Ovary (tissue), 9 donors: Measurements from ENCODE around the gene MYO3B. TPM values are rescaled to one million over a fixed set of nuclear protein-coding genes. Genes with fewer than 3 reads are reported as not detected.

Experiments
- DNase-seq, 5 donors: peaks; one replicate each; pipeline ENCODE4 v3.0.0-alpha.2; 2019 to 2020
- H3K27ac ChIP-seq, 2 donors: fragments of 200-600 bp; one replicate each; pipeline versions ENCODE4 v1.5.1 to v1.8.0; 2019 to 2022
- H3K27me3 ChIP-seq: fragments of 200-600 bp; one replicate; pipeline ENCODE4 v1.8.0; 2022
- H3K36me3 ChIP-seq: fragments of 200-600 bp; sonication (generic); one replicate; pipeline ENCODE4 v1.5.1; 2019
- H3K4me1 ChIP-seq: one replicate; pipeline ENCODE4 v1.8.1; 2013; ENCODE audit warnings: mild to moderate bottlenecking, moderate library complexity; ENCODE audit not compliant: insufficient read depth
- H3K4me3 ChIP-seq: fragments of 200-600 bp; sonication (generic); one replicate; pipeline ENCODE4 v1.5.1; 2017
- H3K9me3 ChIP-seq, 2 donors: fragments of 200-600 bp in 1 of 2; sonication (generic) in 1 of 2; one replicate each; pipeline versions ENCODE4 v1.5.1 to v1.8.1; 2013 to 2019; ENCODE audit warnings: mild to moderate bottlenecking in 1 of 2, moderate library complexity in 1 of 2
- EP300 ChIP-seq: sonication (generic); formaldehyde crosslinking; IDR thresholded peaks from one replicate; pipeline ENCODE4 v1.6.1; 2017; ENCODE audit warnings: antibody characterized with exemption
- POLR2A ChIP-seq: fragments of 450-650 bp; IDR thresholded peaks from one replicate; pipeline ENCODE4 v1.6.1; 2017; ENCODE audit warnings: antibody characterized with exemption, mild to moderate bottlenecking, moderate library complexity
- WGBS, 3 donors: extraction: QIAGEN DNeasy Blood & Tissue Kit in 1 of 3; methylation state at CpG; one replicate each; pipeline versions ENCODE4 v1.1.5 to v1.1.7; 2013 to 2017; 5-methylcytosine and 5-hydroxymethylcytosine counted together
- intact Hi-C, 4 donors: fragments of 100-400 bp; cut with DNase I; formaldehyde crosslinking; loops; one replicate each; pipeline versions ENCODE4 v1.11.0 to v1.15.1; 2022 to 2023
- polyA plus RNA-seq, 2 donors: library from polyadenylated mRNA; stranded (reverse); fragments of 200-250 nt in 1 of 2; fragments of 350-450 nt in 1 of 2; fragmentation: Illumina TruSeq in 1 of 2; extraction: RNeasy Lipid Tissue Mini Kit (QIAGEN cat#74804) in 1 of 2; gene quantifications; one replicate each; pipeline ENCODE4 v1.2.3, GENCODE V29; 2013 to 2014
- total RNA-seq, 7 donors: library from RNA; depleted of rRNA in 2 of 7; stranded (reverse); fragments of >200 nt in 2 of 7; fragmentation: NEBNext Ultra II Directional in 3 of 7; extraction: Animal tissue kit (Norgen Biotek cat#: 25700) in 3 of 7; gene quantifications; one replicate each; pipeline versions ENCODE4 v1.1.0 to v1.2.4, GENCODE V29; 2016 to 2023
- TF ChIP-seq, protein P1 (sequence below), 3 donors: fragments of 450-650 bp in 2 of 3; fragments of 200-600 bp in 1 of 3; IDR thresholded peaks; one replicate each; pipeline versions ENCODE4 v1.5.1 to v1.8.0; 2016 to 2022; ENCODE audit warnings: antibody characterized with exemption in 3 of 3, mild to moderate bottlenecking in 1 of 3
- donor health status: DM: no; HTN: no; CAD: no; lungs with moderate emphysema.
- donor health status: DM: no; HTN: no; CAD: no.
- donor health status: Bipolar disorder and iron deficiency.
- donor health status: DM: yes; HTN: yes; CAD: no.
- donor health status: DM: no; HTN: no; CAD: no.
- donor health status: DM: yes; HTN: yes; CAD: no.

Gene MYO3B
- total and polyA plus RNA-seq, 9 donors: 0.04 to 1.3 (median 0.12) TPM; not detected in 2

DNA sequence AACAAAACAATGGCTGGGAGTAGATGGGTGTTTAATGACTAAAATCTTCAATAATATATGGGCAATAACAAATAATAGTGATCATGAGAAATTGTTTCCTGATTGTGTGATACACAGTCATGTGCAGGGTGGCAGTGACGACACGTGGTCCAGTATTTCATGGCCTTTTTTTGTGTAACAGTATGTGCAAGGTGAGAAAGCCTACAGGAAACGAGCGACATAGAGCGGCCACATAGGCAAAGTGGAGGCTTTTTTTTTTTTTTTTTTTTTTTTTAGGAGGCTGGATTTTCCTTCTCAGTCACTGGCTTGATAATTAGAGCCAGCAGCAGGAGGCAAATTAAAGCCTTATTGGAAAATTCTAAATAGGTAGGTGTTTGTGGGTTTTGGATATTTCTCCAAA lies 123.7 kb downstream of the MYO3B start:
- intact Hi-C loops: no loop called here
- Histone ChIP-seq H3K27ac (no peak overlapping the region), H3K4me1 (no peaks in the 10 kb centered on the region), H3K27me3 (no peaks in the 10 kb centered on the region), H3K9me3 (no peaks in the 10 kb centered on the region), H3K36me3 (no peaks in the 10 kb centered on the region), H3K4me3 (no peak overlapping the region)
- 75 to 85% (median 76%) methylated on average over 5 of the region's 5 CpGs for WGBS, 3 donors
- no peak for DNase-seq
- TF ChIP-seq, protein P1, sequence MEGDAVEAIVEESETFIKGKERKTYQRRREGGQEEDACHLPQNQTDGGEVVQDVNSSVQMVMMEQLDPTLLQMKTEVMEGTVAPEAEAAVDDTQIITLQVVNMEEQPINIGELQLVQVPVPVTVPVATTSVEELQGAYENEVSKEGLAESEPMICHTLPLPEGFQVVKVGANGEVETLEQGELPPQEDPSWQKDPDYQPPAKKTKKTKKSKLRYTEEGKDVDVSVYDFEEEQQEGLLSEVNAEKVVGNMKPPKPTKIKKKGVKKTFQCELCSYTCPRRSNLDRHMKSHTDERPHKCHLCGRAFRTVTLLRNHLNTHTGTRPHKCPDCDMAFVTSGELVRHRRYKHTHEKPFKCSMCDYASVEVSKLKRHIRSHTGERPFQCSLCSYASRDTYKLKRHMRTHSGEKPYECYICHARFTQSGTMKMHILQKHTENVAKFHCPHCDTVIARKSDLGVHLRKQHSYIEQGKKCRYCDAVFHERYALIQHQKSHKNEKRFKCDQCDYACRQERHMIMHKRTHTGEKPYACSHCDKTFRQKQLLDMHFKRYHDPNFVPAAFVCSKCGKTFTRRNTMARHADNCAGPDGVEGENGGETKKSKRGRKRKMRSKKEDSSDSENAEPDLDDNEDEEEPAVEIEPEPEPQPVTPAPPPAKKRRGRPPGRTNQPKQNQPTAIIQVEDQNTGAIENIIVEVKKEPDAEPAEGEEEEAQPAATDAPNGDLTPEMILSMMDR (IDR thresholded peaks at IDR 0.05): no peak
- no peak for TF ChIP-seq POLR2A
- TF ChIP-seq EP300: no peak

DNA sequence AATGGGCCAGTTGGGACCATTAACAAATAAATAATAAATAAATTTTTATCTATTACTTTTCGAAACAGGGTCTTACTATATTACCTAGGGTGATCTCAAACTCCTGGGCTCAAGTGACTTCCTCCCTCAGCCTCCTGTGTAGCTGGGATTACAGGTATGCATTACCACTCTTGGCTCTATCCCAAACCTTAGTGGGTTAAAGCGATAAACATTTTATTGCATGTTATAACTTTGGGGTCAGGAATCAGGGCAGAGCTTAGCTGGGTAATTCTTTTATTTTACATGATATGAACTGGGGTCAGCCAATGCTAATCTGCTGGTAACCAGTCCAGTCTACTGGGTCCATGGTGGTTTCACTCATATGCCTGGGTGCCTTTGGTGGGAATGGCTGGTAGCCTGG lies 127.8 kb downstream of the MYO3B start:
- H3K27ac ChIP-seq: no peak overlapping the region
- no peaks in the 10 kb centered on the region for H3K36me3 ChIP-seq
- 93 to 96% (median 93%) methylated on average over 2 of the region's 2 CpGs for WGBS, 3 donors
- intact Hi-C loops: no loop called here
- TF ChIP-seq, protein P1 (IDR thresholded peaks at IDR 0.05): no peak
- TF ChIP-seq POLR2A (no peak), EP300 (no peak)
- no peak for DNase-seq
- no peaks in the 10 kb centered on the region for H3K27me3 ChIP-seq
- H3K9me3 ChIP-seq: no peaks in the 10 kb centered on the region
- H3K4me3 ChIP-seq: no peak overlapping the region
- H3K4me1 ChIP-seq: no peaks in the 10 kb centered on the region

DNA sequence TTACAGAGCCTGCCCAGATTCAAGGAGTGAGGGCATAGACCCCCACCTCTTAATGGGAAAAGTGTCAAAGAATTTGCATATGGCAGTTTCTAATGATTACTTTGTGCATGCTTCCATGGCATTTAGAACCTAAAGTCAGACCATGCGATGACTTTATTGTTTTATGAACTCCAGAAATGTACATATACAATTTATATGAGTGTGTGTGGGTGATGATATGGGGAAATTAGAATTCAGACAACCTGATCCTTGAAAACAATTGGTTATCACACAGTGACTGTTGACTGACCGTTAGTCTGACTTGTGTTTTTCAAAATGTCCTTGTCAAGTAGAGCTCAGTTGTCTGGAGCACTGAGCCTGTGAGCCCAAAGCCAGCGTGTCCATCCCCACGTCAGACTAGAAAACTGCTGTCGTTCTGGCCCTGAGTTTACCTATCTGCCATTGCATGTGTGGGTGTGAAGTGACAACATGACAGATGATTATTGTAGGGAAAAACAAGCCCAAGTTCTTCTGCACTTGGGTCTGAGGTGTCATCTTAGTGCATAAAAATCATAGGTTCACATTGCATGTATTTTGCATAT lies 128.4 kb downstream of the MYO3B start:
- Histone ChIP-seq H3K27me3 (no peaks in the 10 kb centered on the region), H3K36me3 (no peaks in the 10 kb centered on the region), H3K4me1 (no peaks in the 10 kb centered on the region), H3K4me3 (no peak overlapping the region), H3K9me3 (no peaks in the 10 kb centered on the region), H3K27ac (no peak overlapping the region)
- WGBS, 3 donors: 70 to 75% (median 72%) methylated on average over 5 of the region's 5 CpGs
- no peak for TF ChIP-seq POLR2A
- TF ChIP-seq EP300: no peak
- TF ChIP-seq, protein P1 (IDR thresholded peaks at IDR 0.05): no peak
- intact Hi-C loops: no loop called here
- DNase-seq: no peak

DNA sequence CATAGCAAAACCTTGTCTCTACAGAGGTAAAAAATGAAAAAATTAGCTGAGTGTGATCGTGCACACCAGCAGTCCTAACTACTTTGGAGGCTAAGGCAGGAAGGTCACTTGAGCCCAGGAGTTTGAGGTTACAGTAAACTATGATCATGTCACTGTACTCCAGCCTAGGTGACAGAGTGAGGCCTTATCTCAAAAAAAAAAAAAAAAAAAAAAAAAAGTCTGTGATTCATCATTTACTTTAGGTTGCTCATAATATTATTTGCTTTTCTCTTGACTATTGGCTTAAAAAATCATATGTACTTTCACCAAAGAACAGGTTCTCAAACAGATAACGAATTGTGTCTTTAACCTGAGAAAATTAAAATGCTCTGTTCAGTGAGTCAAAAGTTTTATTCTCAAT lies 129.1 kb downstream of the MYO3B start:
- DNase-seq: no peak
- no peak overlapping the region for H3K27ac ChIP-seq
- no peaks in the 10 kb centered on the region for H3K36me3 ChIP-seq
- H3K27me3 ChIP-seq: no peaks in the 10 kb centered on the region
- H3K9me3 ChIP-seq: no peaks in the 10 kb centered on the region
- intact Hi-C loops: no loop called here
- WGBS, 3 donors: 73 to 85% (median 76%) methylated on average over 2 of the region's 2 CpGs
- H3K4me3 ChIP-seq: no peak overlapping the region
- no peaks in the 10 kb centered on the region for H3K4me1 ChIP-seq
- TF ChIP-seq POLR2A (no peak), EP300 (no peak)
- TF ChIP-seq, protein P1 (IDR thresholded peaks at IDR 0.05): no peak
